Neural progenitor cell (in vitro differentiated cells): ENCODE measurements around the gene LIMK2.
"Not testable (repeated sequence)": the region's sequence is repeated elsewhere in the genome, so short reads cannot be mapped to it uniquely, and the experiment has no call there.

Source experiments
- CTCF ChIP-seq: fragments of 200-600 bp; sonication (generic); IDR thresholded peaks from 2 replicates; pipeline ENCODE4 v1.5.1; 2017; ENCODE audit warnings: antibody characterized with exemption, mild to moderate bottlenecking
- EZH2 ChIP-seq: fragments of 200-600 bp; sonication (generic); IDR thresholded peaks from 2 replicates; pipeline ENCODE4 v1.6.1; 2017; ENCODE audit warnings: antibody characterized with exemption, mild to moderate bottlenecking, moderate library complexity
- EZH2phosphoT487 ChIP-seq: fragments of 200-600 bp; sonication (generic); IDR thresholded peaks from 2 replicates; pipeline ENCODE4 v1.6.1; 2017; ENCODE audit warnings: antibody characterized with exemption

- not testable (repeated sequence) for TF ChIP-seq CTCF, EZH2phosphoT487, EZH2
Measured at GRCh38 chr22:31245998-31246397, 33.9 kb downstream of the LIMK2 start.
